ENCODE measurements around the gene MSMB.
"Not testable (repeated sequence)": the region's sequence is repeated elsewhere in the genome, so short reads cannot be mapped to it uniquely, and the experiment has no call there.

The MSMB gene

GRCh38 chr10:46006219-46006618 lies 39.9 kb downstream of the MSMB start:
- no peak for DNase-seq (ENCODE audit: low spot score)

GRCh38 chr10:46005383-46005782 lies 40.7 kb downstream of the MSMB start:
- DNase-seq (ENCODE audit: low spot score) = no peak

- DNase-seq (ENCODE audit: low spot score) = no peak
Observed at GRCh38 chr10:46004963-46005362, 41.1 kb downstream of the MSMB start.

GRCh38 chr10:46002916-46003693 lies 43.0 kb downstream of the MSMB start:
- DNase-seq (ENCODE audit: low spot score) = no peak

GRCh38 chr10:46002189-46002687 lies 43.8 kb downstream of the MSMB start:
- DNase-seq (ENCODE audit: low spot score) = not testable (repeated sequence)

- DNase-seq (ENCODE audit: low spot score) = peak; percentile 42
Observed at GRCh38 chr10:46001187-46001756, 44.8 kb downstream of the MSMB start.

- no peak for DNase-seq (ENCODE audit: low spot score)
Observed at GRCh38 chr10:46000538-46000937, 45.5 kb downstream of the MSMB start.

GRCh38 chr10:45999955-46000354 lies 46.1 kb downstream of the MSMB start:
- DNase-seq (ENCODE audit: low spot score) = not testable (repeated sequence)

GRCh38 chr10:45997994-45998763 lies 47.9 kb downstream of the MSMB start:
- no peak for DNase-seq (ENCODE audit: low spot score)

GRCh38 chr10:45997557-45997956 lies 48.5 kb downstream of the MSMB start:
- no peak for DNase-seq (ENCODE audit: low spot score)

GRCh38 chr10:45985590-45985989 lies 60.5 kb downstream of the MSMB start:
- not testable (repeated sequence) for DNase-seq (ENCODE audit: low spot score)

GRCh38 chr10:45984473-45984872 lies 61.6 kb downstream of the MSMB start:
- not testable (repeated sequence) for DNase-seq (ENCODE audit: low spot score)

- DNase-seq (ENCODE audit: low spot score) = not testable (repeated sequence)
Observed at GRCh38 chr10:45983538-45984186, 62.4 kb downstream of the MSMB start.
